ENCODE data around the gene BOLL.
"Not testable (repeated sequence)": the region's sequence is repeated elsewhere in the genome, so short reads cannot be mapped to it uniquely, and the experiment has no call there.

The BOLL gene

GRCh38 chr2:197784956-197785941, at the start of gene BOLL:
TSS of gene BOLL (minus strand) at chr2:197785319. CDS start at chr2:197781850, 3,469 bp downstream.
- peaks cover 34% of the 10 kb centered on the region for H3K27me3 Mint-ChIP-seq
- peaks cover 6% of the 10 kb centered on the region for H3K4me1 Mint-ChIP-seq (ENCODE audit: low read depth)
- DNase-seq = no peak
- no peaks in the 10 kb centered on the region for H3K36me3 Mint-ChIP-seq (ENCODE audit: low read depth)
- H3K9me3 Mint-ChIP-seq = no peaks in the 10 kb centered on the region
- H3K4me3 Mint-ChIP-seq = peak within 1 kb of the TSS; percentile 70
- H3K27ac Mint-ChIP-seq = no peak within 1 kb of the TSS

- not testable (repeated sequence) for H3K27me3 Mint-ChIP-seq; H3K36me3 Mint-ChIP-seq (ENCODE audit: low read depth)
- peaks cover 16% of the 10 kb centered on the region for H3K9me3 Mint-ChIP-seq
Measured at GRCh38 chr2:197834771-197835170, 49.7 kb upstream of the BOLL start.

GRCh38 chr2:197828464-197829135, 43.5 kb upstream of the BOLL start:
- peaks cover 3% of the 10 kb centered on the region for H3K4me1 Mint-ChIP-seq (ENCODE audit: low read depth)
- no peak for DNase-seq
- peaks cover 9% of the 10 kb centered on the region for H3K9me3 Mint-ChIP-seq
- peaks cover 5% of the 10 kb centered on the region for H3K36me3 Mint-ChIP-seq (ENCODE audit: low read depth)
- H3K4me3 Mint-ChIP-seq = no peak overlapping the region
- H3K27me3 Mint-ChIP-seq = no peaks in the 10 kb centered on the region
- no peak overlapping the region for H3K27ac Mint-ChIP-seq

More at GRCh38 chr2:197834771-197835170, 49.7 kb upstream of the BOLL start:
- not testable (repeated sequence) for H3K4me3 Mint-ChIP-seq, DNase-seq, H3K27ac Mint-ChIP-seq
- H3K4me1 Mint-ChIP-seq (ENCODE audit: low read depth) = peaks cover 30% of the 10 kb centered on the region

- no peak overlapping the region for H3K4me3 Mint-ChIP-seq
- DNase-seq = no peak
- no peak overlapping the region for H3K27ac Mint-ChIP-seq
- H3K9me3 Mint-ChIP-seq = peaks cover 7% of the 10 kb centered on the region
- H3K36me3 Mint-ChIP-seq (ENCODE audit: low read depth) = peaks cover 5% of the 10 kb centered on the region
- no peaks in the 10 kb centered on the region for H3K27me3 Mint-ChIP-seq
- H3K4me1 Mint-ChIP-seq (ENCODE audit: low read depth) = peaks cover 3% of the 10 kb centered on the region
Measured at GRCh38 chr2:197827618-197828017, 42.5 kb upstream of the BOLL start.

- DNase-seq = no peak
- Mint-ChIP-seq H3K36me3 (ENCODE audit: low read depth) (no peaks in the 10 kb centered on the region), H3K9me3 (no peaks in the 10 kb centered on the region), H3K4me3 (no peak overlapping the region), H3K4me1 (ENCODE audit: low read depth) (peaks cover 26% of the 10 kb centered on the region), H3K27me3 (no peaks in the 10 kb centered on the region), H3K27ac (no peak overlapping the region)
Measured at GRCh38 chr2:197822333-197822732, 37.2 kb upstream of the BOLL start.

- Mint-ChIP-seq H3K27me3 (no peaks in the 10 kb centered on the region), H3K9me3 (no peaks in the 10 kb centered on the region), H3K36me3 (ENCODE audit: low read depth) (no peaks in the 10 kb centered on the region), H3K4me3 (no peak overlapping the region), H3K4me1 (ENCODE audit: low read depth) (peaks cover 26% of the 10 kb centered on the region), H3K27ac (no peak overlapping the region)
- DNase-seq = no peak
Measured at GRCh38 chr2:197821550-197822289, 36.6 kb upstream of the BOLL start.

- peak overlapping the region; percentile 25 for H3K4me3 Mint-ChIP-seq
- H3K27ac Mint-ChIP-seq = peak overlapping the region; percentile 22
- H3K36me3 Mint-ChIP-seq (ENCODE audit: low read depth) = no peaks in the 10 kb centered on the region
- H3K9me3 Mint-ChIP-seq = no peaks in the 10 kb centered on the region
- no peak for DNase-seq
- H3K27me3 Mint-ChIP-seq = no peaks in the 10 kb centered on the region
- peaks cover 46% of the 10 kb centered on the region for H3K4me1 Mint-ChIP-seq (ENCODE audit: low read depth)
Measured at GRCh38 chr2:197814526-197814925, 29.4 kb upstream of the BOLL start.

- H3K27ac Mint-ChIP-seq = no peak overlapping the region
- DNase-seq = no peak
- H3K4me1 Mint-ChIP-seq (ENCODE audit: low read depth) = peaks cover 45% of the 10 kb centered on the region
- no peak overlapping the region for H3K4me3 Mint-ChIP-seq
- no peaks in the 10 kb centered on the region for H3K36me3 Mint-ChIP-seq (ENCODE audit: low read depth)
- no peaks in the 10 kb centered on the region for H3K27me3 Mint-ChIP-seq
- H3K9me3 Mint-ChIP-seq = no peaks in the 10 kb centered on the region
Measured at GRCh38 chr2:197813093-197813787, 28.1 kb upstream of the BOLL start.

GRCh38 chr2:197810491-197810890, 25.4 kb upstream of the BOLL start:
- no peak for DNase-seq
- no peaks in the 10 kb centered on the region for H3K36me3 Mint-ChIP-seq (ENCODE audit: low read depth)
- H3K9me3 Mint-ChIP-seq = no peaks in the 10 kb centered on the region
- H3K4me1 Mint-ChIP-seq (ENCODE audit: low read depth) = peaks cover 64% of the 10 kb centered on the region
- no peaks in the 10 kb centered on the region for H3K27me3 Mint-ChIP-seq
- H3K27ac Mint-ChIP-seq = no peak overlapping the region
- no peak overlapping the region for H3K4me3 Mint-ChIP-seq

- Mint-ChIP-seq H3K27me3 (no peaks in the 10 kb centered on the region), H3K27ac (no peak overlapping the region), H3K36me3 (ENCODE audit: low read depth) (no peaks in the 10 kb centered on the region), H3K4me1 (ENCODE audit: low read depth) (peaks cover 63% of the 10 kb centered on the region), H3K9me3 (no peaks in the 10 kb centered on the region), H3K4me3 (no peak overlapping the region)
- no peak for DNase-seq
Measured at GRCh38 chr2:197810016-197810415, 24.9 kb upstream of the BOLL start.

GRCh38 chr2:197809064-197809463, 23.9 kb upstream of the BOLL start:
- H3K4me1 Mint-ChIP-seq (ENCODE audit: low read depth) = peaks cover 56% of the 10 kb centered on the region
- no peaks in the 10 kb centered on the region for H3K27me3 Mint-ChIP-seq
- no peak overlapping the region for H3K4me3 Mint-ChIP-seq
- DNase-seq = no peak
- H3K9me3 Mint-ChIP-seq = no peaks in the 10 kb centered on the region
- peaks cover 2% of the 10 kb centered on the region for H3K36me3 Mint-ChIP-seq (ENCODE audit: low read depth)
- peak overlapping the region; percentile 10 for H3K27ac Mint-ChIP-seq

- Mint-ChIP-seq H3K4me3 (peak overlapping the region; percentile 80), H3K36me3 (ENCODE audit: low read depth) (peaks cover 2% of the 10 kb centered on the region), H3K27ac (peak overlapping the region; percentile 8), H3K27me3 (no peaks in the 10 kb centered on the region), H3K4me1 (ENCODE audit: low read depth) (peaks cover 59% of the 10 kb centered on the region), H3K9me3 (no peaks in the 10 kb centered on the region)
- no peak for DNase-seq
Measured at GRCh38 chr2:197805715-197806633, 20.9 kb upstream of the BOLL start.

Data from activated T-cell treated with anti-CD3 and anti-CD28 coated beads, Interleukin-2, amount 50 U/mL, for 24 hours (primary cell).